HG03439 (cell line): ENCODE measurements around the gene ATG13.
A peak's percentile ranks its signal among the peaks of the same experiment; 100 is the strongest.

Experiments used
- ATAC-seq: cut with Tn5 transposase; IDR thresholded peaks from one replicate; pipeline ENCODE4 v1.9.1; 2021; ENCODE audit warnings: mild to moderate bottlenecking, moderate library complexity; ENCODE audit not compliant: unreplicated experiment

Gene ATG13

DNA sequence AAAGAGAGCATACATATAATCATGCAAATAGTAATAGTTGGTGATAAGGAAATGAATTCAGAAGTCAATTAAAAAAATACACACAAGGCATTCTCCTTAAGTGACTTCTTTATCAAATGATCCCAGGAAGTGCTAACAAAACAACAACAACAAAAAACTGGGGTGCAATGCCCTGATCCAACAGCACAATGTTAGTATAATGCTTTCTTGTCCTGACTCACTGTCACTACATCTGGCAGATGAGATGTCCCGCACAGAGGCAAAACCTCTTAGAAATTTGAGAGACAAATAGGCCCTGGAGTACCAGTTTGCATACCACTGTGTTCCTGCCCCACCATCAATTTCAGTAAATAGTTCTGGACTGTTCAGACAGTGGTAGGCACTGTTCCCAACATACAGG, 12.6 kb upstream of the ATG13 start:
- no peak for ATAC-seq

DNA sequence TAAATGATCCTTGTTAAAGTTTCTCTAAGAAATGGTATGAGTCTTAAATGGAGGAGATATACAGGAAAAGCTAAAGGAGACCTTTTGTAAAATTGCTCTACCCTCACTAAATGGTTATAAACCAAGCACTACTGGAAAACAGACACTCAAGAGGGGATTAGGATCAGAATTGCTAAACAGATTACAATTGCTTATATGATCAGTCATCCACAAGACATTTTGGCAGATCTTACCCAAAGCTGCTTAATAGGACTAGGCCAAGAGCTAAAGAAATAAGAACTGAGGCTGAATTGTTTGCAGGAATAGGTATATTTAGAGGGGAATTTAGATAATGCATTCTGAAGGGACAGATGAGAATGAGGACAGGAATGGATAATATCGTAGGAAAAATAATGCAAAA, 9.8 kb upstream of the ATG13 start:
- ATAC-seq: no peak

DNA sequence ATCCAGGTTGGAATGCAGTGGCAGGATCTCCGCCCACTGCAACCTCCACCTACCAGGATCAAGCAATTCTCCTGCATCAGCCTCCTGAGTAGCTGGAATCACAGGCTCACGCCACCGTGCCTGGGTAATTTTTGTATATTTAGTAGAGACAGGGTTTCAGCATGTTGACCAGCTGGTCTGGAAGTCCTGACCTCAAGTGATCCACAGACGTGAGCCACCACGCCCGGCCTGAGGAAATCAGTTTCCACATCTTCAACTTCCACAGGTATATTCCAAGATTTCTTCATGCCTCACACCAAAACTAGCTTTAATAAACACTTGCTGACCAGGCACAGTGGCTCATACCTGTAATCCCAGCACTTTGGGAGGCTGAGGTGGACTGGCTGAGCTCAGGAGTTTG, 8.0 kb upstream of the ATG13 start:
- no peak for ATAC-seq

DNA sequence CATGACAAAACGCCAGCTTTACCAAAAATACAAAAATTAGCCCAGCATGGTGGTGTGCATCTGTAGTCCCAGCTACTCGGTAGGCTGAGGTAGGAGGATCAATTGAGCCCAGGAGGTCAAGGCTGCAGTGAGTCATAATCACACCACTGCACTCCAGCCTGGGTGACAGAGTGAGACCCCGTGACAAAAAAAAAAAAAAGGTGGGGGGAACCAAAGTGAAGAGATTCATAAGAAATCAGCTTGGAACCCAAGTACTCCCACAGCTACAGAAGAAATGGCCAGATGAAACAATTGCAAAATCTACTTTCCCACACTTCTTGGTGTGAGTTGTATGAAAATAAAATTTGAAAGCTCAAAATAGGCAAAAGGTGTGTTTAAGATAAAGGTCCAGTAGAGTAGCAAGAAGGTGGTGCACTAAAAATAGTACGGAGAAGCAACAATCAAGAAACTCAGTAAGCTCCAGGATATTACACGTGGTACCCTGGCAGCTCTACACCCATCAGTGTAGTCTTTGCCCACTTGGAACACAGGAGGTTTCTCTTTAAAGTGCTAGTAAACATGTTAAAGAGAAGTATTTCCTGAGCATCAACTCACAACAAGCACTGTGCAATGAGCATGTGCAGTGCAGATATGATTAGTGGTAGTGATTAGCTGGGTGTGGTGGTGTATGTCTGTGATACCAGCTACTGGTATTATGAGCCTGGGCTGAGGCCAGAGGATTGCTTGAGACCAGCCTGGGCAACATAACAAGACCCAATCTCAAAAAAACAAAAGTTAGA, 5.6 kb upstream of the ATG13 start:
- ATAC-seq: no peak

DNA sequence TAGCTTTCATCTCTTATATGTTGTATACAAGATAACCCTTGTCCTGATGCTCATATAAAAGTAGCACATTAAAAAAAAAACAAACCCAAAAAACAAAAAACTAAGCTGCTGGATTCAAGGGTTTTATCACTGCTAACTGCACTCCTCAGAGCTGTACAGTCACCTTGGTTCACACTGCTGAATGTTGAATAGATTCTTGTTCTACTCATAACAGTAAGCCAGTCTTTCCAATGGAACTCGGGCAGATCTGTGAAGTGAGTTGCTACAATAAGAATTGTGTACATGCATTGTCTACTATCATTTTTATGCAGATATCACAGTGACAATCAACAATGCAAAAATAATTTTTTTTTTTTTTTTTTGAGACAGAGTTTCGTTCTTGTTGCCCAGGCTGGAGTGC, 5.0 kb upstream of the ATG13 start:
- ATAC-seq: no peak

DNA sequence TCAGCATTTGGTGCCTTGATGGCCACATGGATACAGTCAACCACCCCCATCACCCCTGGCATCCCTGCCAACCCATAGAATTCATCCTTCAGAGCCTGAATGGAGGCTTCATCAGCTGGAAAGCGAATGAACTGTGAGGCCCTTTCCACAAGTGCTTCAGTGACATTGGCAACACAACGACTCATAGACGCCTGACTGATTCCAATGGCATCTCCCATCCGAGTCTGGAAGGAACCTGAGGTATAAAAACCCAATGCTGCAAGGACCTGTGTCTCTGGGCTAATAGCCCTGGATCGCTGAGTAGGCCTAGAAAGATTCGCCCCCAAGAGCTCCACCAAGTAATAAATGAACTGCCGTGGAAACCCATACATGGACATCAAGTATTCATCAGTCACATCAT, 1.6 kb upstream of the ATG13 start:
- ATAC-seq: no peak

DNA sequence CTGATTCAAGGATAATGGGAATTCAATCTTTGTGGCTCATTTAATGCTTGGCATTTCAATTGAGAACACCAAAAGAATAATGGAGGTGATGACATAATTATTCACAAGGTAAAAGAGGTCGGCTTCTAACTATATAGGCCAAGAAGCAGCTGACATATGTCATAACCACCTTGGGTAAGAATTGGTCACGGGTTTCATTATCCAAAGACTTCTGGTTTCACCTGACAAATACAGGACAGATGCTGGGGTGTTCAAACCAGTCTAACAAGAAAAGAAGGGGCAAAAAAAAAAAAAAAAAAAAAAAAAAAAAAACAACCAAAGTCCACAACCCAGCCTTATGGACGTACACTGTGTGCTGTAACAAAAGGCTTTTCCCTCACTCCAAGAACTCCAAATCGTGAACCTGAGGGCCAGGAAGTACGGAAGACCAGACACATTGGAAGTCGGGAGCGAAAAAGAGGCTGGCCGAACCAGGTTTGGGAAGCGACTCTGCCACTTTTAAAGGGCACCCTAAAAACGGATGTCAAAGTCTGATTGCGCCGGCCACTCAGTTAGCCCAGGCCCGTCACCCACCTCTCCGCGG, 711 bp upstream of the ATG13 start:
- ATAC-seq: no peak

DNA sequence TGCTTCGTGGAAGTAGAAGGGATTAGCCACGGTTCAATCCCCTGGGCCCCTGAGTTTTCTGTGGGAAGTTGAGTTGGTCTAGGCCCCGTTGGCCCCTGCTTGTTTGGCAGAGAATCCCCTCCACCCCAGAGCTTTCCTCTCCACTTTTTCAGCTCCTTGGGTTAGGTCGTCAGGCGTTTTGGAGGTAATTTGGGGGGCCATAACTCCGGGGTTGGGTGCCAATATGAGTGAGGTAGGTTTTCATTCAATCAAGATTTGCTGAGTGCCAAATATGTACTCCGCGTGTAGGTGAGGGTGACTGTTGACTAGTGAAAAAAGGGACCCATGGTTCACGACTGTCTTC, 590 bp downstream of the ATG13 start:
- peak; percentile 3 for ATAC-seq

DNA sequence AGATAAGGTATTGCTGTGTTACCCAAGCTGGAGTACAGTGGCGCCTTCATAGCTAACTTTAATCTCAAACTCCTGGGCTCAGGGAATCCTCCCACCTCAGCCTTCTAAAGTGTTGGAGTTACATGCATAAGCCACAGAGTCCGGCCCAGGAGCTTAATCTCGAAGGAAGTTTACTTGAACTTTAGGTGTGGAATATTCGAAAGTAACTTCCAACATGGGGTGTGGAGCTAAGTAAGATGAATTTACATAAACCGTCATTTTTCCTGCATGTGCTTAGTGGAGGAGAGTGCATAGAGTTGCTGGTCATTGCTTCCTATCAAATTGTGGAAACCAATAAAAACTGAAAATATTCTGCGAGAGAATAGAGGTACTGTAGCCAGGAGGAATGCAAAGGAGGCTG, 1.5 kb downstream of the ATG13 start:
- no peak for ATAC-seq

DNA sequence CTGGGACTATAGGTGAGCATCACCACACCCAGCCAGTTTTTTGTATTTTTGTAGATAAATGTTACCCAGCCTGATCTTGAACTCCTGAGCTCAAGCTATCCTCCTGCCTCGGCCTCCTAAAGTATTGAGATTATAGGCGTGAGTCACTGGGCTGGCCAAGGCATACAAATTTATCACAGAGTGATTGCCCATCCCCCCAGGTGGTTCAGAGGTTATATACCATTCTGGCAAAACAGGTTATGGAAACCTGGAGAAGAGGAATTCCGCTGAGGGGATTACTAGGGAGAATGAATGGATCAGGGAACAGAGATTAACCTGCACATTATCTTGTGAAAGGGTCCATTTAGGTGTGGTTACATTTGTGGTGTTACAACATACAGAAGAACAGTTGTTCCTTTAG, 8.1 kb downstream of the ATG13 start:
- ATAC-seq: no peak

DNA sequence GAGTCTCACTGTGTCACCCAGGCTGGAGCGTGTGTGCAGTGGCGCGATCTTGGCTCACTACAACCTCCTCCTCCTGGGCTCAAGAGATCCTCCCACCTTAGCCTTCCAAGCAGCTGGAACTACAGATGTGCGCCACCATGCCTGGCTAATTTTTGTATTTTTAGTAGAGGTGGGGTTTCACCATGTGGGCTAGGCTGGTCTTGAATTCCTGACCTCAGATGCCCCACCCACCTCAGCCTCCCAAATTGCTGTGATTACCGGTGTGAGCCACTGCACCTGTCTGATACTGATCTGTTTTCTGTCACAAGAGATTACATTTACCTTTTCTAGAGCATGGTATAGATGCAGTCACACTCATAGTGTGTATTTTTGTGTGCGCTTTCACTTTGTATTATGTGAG, 11.6 kb downstream of the ATG13 start:
- no peak for ATAC-seq

DNA sequence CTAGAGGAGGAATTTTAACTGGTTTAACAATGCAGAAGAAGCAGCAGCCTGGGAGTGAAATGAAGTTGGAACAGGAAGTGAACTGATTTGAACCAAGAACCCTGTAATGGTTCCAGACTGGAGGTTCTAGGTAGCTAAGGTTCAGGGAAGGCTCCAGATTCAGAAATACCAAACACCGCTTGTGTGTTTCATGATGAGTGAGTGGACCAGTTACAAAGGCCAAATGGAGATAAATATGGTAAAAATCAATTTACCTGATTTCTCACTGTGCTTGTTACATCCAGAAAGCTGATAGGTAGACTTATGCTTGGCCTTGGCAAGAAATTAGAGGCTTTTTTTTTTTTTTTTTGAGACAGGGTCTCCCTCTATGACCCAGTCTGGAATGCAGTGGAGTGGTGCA, 12.9 kb downstream of the ATG13 start:
- no peak for ATAC-seq

DNA sequence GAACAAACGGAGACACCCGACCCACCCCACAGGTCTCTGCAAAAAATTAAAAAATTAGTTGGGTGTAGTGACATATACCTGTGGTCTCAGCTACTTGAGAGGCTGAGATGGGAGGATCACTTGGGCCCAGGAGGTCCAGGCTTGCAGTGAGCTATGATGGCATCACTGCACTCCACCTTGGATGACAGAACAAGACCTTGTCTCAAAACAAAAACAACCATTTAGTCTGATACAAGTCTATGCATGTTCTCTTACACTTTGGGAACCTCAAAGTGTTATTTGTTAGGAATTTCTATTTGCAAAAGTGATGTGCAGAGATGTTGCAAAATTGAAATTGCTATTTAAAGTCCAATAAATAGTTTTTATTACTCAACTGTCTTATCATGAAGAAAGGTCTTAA, 14.3 kb downstream of the ATG13 start:
- no peak for ATAC-seq

DNA sequence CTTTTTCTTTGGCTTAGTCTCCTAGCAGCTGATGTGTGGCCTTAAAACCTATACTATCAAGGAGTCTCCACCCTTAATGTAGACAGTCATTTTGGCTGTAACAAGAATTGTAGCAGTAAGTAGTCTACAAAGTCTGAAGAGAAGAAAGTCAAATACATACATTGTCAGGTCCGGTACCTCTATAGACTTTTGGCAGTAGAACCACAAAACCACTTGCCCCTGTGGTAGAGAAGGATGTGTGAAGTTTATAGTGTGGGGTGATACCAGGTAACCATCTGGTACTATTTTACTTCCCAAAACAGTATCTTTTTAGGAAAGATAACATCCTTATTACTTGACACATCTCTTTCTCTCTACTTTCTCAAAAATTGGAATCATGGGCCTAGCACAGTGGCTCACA, 15.1 kb downstream of the ATG13 start:
- no peak for ATAC-seq

DNA sequence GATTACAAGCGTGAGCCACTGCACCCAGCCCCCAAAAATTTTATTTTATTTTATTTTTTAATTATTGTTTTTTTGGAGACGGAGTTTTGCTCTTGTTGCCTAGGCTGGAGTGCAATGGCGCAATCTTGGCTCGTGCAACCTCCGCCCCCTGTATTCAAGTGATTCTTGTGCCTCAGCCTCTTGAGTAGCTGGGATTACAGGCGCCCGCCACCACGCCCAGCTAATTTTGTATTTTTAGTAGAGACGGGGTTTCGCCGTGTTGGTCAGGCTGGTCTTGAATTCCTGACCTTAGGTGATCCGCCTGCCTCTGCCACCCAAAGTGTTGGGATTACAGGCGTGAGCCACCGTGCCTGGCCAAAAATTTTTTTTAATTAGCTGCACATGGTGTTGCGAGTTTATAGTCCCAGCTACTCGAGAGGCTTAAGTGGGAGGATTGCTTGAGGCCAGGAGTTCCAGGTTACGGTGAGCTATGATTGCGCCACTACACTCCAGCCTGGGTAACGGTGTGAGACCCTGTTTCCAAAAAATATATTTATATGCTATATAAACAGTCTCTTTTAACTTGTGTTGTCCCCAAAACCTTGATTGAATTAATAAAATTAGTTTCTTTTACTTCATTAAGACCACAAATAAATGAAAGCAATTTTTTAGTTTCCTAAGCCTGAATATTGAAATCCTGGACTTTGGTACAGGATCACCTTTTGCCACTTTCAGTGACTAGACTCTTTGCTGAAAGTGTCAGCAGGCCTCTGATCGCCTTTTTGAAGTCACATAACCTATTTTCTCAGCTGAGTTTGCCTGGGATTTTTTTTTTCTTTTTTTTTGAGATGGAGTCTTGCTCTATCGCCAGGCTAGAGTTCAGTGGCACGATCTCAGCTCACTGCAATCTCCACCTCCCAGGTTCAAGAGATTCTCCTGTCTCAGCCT, 16.2 kb downstream of the ATG13 start:
- ATAC-seq: no peak

DNA sequence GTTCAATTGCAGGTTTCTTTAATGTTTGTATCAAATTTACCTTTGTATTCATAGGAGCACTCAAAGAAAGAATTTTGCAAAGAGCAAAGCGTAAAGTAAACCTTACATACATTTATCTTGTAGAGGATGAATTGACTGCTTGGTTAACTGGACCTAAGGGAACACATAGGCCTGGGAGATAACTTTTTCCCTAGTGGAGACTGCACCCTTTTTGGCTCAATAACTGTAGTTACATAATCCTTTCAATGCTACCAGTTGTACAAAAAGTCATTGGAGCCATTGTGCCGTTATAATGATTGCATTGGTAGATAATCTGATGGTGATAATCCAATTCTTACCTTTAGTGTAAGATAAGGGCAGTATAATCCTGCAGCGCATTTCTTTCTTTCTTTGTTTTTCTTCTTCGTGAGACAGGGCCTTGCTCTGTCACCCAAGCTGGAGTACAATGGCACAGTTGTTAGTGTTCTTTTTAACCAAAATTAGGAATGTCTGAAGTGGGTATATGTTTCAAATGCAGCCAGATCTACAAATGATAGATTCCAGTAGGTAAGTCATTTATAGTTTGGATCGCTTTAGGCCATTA, 18.3 kb downstream of the ATG13 start:
- no peak for ATAC-seq

DNA sequence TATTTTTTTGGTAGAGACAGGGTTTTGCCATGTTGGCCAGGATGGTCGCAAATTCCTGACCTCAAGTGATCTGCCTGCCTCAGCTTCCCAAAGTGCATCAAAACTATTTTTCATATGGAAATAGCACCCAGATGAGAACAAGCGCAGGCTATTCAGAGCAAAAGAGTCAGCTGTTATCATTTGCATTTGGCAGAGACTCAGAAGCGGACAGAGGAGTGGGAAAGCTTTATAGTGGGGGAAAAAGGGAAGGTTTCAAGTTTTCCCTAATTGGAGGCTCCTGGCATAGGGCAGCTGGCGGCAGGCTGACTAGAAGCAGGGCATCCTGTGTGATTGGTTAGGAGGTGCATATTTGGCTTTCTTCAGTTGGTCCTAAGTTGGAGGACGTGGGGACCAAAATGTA, 20.2 kb downstream of the ATG13 start:
- ATAC-seq: no peak

DNA sequence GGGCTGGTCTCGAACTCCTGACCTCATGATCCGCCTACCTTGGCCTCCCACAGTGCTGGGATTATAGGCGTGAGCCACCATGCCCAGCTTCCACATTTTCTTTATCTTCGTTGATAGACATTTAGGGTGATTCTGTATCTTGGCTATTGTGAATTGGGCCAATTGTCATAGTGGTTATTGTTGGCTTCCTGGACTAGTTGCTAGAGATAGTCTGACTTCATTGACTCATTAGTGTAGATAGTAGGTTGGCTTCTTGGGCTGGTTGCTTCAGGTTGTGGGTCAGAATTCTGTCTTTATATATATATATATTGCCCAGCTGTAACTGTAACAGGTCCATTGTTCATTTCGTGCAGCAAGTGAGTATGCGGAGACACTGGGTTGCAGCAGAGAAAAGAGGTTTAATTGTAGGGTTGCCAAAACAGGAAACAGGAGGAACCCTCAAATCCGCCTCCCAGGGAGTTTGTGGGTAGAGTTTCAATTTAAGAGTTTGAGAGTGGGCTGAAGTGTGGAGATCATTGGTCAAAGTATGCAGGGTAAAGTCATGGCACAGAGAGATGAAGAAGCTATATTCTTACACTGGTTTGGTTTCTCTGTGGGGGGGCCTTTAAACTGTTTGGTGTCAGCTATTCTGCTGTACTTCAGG, 22.0 kb downstream of the ATG13 start:
- ATAC-seq: no peak

DNA sequence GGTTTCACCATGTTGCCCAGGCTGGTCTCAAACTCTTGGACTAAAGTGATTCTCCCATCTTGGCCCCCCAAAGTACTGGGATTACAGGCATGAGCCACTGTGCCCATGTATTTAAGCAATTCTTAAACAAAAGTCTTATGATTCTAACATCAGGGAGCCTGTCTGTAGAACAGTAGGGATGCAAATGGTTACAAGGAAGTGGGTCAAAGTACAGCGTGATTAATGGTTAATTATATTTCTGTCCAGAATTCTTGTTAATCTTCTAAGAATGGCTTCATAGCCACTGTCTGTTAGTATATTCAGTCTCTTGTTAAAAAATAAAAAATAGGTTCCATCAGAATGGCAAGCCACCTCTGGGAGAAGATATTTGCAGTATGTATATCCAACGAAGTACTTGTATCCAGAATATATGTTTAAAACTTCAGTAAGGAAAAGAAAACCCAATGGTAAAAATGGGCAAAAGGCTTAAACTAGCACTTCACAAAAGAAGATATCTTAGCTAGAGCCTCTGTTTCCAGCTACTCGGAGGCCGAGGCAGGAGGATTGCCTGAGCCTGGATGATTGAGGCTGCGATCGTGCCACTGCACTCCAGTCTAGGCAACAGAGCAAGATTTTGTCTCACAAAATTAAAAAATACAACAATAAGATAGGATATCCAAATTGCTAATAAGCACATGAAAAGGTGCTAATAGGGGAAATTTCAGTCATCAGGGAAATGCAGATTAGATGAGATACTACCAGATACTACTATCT, 22.9 kb downstream of the ATG13 start:
- ATAC-seq: no peak

DNA sequence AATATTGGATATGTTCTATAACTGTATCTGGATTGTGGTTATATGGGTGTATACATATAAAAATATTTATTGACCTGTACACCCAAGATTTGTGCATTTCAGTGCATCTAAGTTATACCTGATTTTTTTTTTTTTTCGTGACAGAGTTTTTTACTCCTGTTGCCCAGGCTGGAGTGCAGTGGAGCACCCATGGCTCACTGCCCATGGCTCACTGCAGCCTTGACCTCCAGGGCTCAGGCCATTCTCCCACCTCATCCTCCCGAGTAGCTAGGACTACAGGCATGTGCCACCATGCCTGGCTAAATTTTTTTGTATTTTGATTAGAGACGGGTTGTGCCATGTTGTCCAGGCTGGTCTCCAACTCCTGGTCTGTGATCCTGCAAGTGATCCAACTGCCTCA, 24.3 kb downstream of the ATG13 start:
- ATAC-seq: no peak
